RCC 7860 (cell line): Measurements from ENCODE around the gene NOL12.
A peak's percentile ranks its signal among the peaks of the same experiment; 100 is the strongest.
"Not testable (repeated sequence)": the region's sequence is repeated elsewhere in the genome, so short reads cannot be mapped to it uniquely, and the experiment has no call there.

ENCODE experiments used
- DNase-seq: peaks from one replicate; pipeline ENCODE4 v3.0.0-alpha.2; 2015; ENCODE audit warnings: low spot score
- FAIRE-seq: peaks from 2 replicates; lab custom pipeline; 2012; peaks lifted over from hg19 to GRCh38; lab: Jason Lieb, UNC

NOL12 gene

GRCh38 chr22:37678372-37678771 lies 7.8 kb upstream of the NOL12 start:
- FAIRE-seq (no peak), DNase-seq (no peak)

DNA sequence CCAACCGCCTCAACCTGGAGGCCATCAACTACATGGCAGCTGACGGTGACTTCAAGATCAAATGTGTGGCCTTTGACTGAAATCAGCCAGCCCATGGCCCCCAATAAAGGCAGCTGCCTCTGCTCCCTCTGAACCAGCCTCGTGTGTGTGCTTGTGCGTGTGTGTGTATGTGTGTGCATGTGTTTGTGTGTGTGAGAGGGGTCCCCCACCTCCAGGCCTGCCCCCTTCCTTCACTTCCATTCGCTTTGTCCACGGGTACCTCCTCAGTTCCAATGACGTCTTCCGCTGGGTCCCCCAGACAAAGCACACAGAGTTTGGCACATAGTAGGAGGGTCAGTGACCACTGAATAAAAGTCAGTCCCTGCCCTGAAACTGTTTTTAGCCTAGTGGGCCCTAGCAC lies 6.5 kb upstream of the NOL12 start:
- FAIRE-seq (no peak), DNase-seq (no peak)

DNA sequence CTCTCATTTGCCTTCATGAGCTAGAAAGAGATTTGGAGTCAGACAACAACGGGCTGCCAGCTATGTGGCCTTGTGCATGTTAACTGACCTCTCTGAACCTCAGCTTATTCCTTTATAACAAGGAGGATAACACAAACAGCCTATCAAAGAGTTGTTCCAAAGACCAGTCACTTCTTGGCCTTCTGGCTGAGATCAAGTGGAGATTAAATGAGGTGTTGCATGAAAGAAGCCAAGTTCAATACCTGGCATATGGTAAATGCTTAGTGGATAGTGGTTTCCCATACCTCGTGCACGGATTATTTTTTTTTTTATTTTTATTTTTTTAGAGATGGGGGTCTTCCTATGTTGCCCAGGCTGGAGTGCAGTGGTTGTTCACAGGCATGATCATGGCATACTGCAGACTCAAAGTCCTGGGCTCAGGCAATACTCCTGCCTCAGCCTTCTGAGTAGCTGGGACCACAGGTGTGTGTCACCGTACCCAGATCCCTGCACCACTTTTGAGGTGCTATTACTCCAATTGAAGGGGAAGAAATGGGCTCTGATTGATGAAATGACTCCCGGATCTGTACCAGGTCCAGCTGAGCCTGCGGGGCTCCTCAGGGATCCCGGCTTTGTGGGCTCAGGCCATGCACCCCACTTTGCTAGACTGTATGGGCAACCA lies 5.8 kb upstream of the NOL12 start:
- peak; percentile 16 for DNase-seq
- FAIRE-seq: no peak

- peak; percentile 38 for DNase-seq
- FAIRE-seq: no peak
These were observed 5.1 kb upstream of the NOL12 start for GRCh38 chr22:37681001-37681424.

DNA sequence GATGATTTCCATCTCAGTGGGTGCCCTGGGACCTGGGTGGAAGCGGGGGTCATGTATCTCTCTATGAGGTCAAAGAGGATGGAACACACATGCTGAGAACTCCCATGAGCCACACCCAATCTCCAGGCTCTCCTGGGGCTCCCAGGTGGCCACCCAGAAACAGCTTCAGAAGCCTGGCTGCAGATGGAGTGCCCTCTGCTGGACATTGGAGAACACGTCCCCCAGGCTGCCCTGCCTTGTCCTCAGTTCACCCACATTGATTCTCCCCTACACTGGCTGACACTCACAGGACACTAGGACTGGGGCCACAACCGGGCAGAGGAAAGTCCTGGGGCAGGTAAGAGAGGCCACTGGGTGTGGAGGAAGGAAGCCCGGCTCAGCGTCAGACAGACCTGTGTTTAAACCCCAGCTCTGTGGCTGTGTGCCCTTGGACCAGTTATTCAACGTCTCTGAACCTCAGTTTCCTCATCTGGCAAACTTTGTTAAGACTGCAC lies 4.5 kb upstream of the NOL12 start:
- DNase-seq: peak; percentile 63
- FAIRE-seq: no peak

- no peak for FAIRE-seq
- no peak for DNase-seq
These were observed 1.1 kb upstream of the NOL12 start for GRCh38 chr22:37684803-37685615.

DNA sequence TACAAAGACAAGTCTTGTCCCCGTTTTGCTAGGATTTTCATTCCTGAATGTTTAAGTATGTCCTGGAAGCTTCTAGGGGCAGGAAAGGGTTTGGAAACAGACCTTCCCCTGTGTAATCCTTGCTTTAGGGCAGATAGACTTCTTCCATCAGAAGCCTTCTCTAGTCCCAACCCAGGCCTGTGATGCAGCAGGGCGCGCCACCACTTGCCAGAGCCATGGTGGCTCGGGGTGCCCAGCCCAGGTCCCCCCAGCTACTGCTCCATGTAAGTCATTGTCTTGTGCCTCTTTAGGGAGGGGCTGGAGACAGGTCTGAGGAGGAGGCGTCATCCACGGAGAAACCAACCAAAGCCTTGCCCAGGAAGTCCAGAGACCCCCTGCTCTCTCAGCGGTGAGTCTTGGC lies 4.3 kb downstream of the NOL12 start:
- FAIRE-seq: no peak

DNA sequence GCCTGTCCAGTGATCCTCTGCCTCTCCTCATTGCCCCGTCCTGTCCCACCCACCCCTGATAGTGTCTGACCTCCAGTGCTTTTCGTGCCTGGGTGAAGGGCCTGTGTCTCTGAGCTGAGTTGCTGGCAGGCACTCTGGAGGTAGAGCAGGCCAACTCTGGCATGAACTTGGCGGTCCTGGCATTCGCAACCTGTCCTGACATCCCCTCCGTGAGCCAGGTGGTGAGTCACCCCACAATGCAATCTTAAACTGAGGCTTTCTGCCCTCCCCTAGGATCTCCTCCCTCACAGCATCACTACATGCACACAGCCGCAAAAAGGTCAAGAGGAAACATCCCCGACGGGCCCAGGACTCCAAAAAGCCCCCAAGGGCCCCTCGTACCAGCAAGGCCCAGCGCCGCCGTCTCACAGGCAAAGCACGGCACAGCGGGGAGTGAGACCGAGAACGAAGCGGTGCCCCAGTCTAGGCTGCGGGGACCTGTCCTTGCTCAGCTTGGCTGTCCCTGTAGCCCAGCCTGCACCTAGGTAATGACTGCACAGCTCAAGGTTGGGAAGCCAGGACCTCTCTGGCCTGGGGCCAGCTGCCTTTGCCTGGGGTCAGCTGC lies 4.9 kb downstream of the NOL12 start:
- DNase-seq: no peak
- FAIRE-seq: no peak

More for the DNA sequence above, 4.3 kb downstream of the NOL12 start:
- no peak for DNase-seq

GRCh38 chr22:37692627-37693285 lies 6.6 kb downstream of the NOL12 start:
- FAIRE-seq (no peak), DNase-seq (no peak)

GRCh38 chr22:37694131-37694530 lies 8.0 kb downstream of the NOL12 start:
- not testable (repeated sequence) for FAIRE-seq, DNase-seq

DNA sequence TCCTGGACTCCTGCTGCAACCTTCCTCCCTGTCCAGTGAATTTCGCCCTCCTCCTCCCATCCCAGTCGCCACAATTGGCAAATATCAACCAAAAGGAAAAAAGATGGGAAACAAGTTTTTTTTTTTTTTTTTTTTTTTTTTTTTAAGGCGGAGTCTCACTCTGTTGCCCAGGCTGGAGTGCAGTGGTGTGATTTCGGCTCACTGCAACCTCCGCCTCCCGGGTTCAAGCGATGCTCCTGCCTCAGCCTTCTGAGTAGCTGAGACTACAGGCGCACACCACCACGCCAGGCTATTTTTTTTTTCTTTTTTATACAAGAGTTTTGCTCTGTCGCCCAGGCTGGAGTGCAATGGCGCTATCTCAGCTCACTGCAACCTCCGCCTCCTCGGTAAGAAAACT lies 10.1 kb downstream of the NOL12 start:
- not testable (repeated sequence) for FAIRE-seq

DNA sequence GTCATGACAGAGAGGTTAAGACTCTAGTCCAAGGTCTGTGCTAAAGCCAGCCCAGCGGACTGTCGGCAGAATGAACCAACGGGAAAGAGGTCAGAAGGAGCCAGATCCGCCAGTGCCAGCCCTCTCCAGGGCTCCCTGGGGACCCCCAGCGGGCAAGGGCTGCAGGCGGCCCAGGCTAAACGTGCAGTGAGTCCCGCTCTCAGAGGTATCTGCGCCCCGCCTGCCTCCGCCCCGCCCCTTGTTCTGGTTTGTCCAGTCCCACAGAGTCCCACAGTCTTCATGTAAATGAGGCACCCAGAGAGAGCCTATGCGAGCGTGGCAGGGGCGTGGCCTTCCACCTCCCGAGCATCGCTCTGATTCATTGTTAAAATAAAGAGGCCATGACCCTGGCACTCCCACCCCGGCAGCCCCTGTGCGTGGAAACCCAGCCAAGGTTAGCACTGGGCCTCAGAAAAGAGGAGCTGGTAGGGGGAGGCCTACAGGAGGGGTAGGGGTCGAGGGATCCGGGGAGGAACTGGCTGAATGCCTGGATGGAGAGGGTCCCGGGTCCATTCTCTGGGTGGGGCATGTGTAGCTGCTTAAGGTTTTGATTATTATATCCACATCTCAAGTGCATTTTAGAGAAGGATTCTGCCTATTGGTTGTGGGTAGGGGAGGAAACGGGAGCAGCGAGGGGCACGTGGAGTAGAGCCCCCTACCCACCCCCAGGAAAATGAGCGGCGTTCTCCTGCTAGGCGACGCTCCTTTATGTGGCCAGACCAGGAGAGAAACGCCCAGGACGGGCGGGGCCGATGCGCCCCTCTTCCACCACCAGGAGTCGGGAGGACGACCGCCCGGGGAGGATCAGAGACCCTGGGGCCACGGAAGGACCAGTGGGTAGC lies 10.8 kb downstream of the NOL12 start, which contains the start of gene TRIOBP:
Gene TRIOBP (plus strand): TSS at position 392 of the 881 bp plus-strand sequence. CDS start 4,318 bp downstream, outside the sequence.
- FAIRE-seq (no peak), DNase-seq (peak; percentile 10)

More for the DNA sequence above, 10.1 kb downstream of the NOL12 start:
- not testable (repeated sequence) for DNase-seq

DNA sequence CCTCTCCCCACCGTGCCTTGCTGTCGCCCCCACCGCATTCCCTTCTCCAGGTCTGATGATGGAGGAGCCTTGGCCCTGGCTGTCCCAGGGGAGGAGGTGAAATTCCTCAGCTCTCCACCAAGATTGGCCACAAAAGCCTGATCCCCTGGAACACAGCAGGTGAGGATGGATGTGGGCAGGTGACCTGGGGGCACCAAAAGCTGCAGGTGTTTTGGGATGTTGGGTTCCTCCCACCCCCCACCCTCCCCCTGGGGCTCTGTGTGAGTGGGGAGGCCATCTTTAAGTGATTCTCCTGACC lies 11.3 kb downstream of the NOL12 start:
- DNase-seq: no peak
- no peak for FAIRE-seq

DNA sequence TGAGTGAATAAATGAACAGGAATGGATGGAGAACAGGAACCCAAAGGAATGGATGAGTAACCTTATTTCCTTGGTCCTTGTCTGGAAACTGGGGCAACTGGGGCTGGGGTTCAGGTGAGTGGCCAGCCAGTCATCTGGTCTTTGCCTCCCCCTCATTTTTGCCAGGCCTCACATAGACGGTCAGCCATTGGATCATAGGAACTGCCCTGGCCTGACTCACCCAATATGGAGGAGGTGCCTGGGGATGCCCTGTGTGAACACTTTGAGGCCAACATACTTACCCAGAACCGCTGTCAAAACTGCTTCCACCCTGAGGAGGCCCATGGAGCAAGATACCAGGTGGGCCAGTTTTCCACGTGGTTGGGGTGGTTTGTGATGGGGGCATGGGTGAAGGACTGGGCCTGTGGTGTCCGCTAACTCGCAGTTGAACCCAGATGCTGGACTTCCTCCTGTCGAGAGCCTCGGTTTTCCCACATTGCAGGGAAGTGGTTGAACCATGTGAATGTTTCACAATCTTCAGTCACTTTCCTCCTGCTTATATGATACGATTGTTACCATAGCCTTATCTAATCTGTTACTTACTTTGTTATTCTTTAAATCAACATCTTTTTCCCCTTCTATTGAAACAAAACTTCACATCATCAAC lies 15.1 kb downstream of the NOL12 start:
- no peak for DNase-seq
- no peak for FAIRE-seq

DNA sequence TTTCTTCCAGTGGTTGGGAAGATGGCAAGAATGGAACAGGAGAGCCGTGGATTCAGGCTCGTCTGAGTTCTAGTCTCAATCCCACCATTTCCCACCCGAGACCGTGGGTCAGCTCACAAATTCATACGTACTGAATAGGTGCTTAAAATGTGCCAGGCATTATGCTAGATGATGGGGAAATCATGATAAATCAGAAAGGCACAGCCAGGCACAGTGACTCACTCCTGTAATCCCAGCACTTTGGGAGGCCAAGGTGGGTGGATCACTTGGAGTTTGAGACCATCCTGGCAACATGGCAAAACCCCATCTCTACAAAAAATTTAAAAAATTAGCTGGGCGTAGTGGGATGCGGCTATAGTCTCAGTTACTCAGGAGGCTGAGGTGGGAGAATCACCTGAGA lies 17.8 kb downstream of the NOL12 start:
- DNase-seq (no peak), FAIRE-seq (no peak)

GRCh38 chr22:37704645-37705044 lies 18.5 kb downstream of the NOL12 start:
- FAIRE-seq: no peak
- no peak for DNase-seq

- DNase-seq: no peak
- no peak for FAIRE-seq
These were observed 19.1 kb downstream of the NOL12 start for GRCh38 chr22:37705205-37705604.

GRCh38 chr22:37708580-37709444 lies 22.7 kb downstream of the NOL12 start:
- DNase-seq (no peak), FAIRE-seq (no peak)

DNA sequence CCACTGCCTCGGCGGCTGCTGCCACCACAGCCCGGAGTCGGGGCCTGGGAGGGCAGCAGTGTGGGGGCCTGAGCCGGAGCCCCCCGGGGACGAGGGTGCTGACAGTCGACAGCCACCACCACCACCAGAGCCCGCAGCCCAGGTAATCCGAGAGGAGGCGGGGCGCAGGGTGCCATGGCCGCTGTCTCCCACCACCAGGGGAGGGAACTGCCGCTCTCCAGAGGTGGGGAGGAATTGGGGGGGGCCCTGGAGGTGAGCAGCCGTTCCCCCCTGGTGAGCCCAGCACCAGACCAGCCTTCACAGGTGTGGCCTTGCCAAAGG lies 23.3 kb downstream of the NOL12 start:
- no peak for FAIRE-seq

More for the DNA sequence above, 23.3 kb downstream of the NOL12 start:
- DNase-seq: no peak
